Measurements from ENCODE around the gene DUSP10. TPM values are rescaled to one million over a fixed set of nuclear protein-coding genes. Genes with fewer than 3 reads are reported as not detected.

Gene DUSP10
- total RNA-seq, 1 experiment from 2014 or later, result 15.9 TPM

GRCh38 chr1:221689138-221689537 lies 52.8 kb downstream of the DUSP10 start:
- H3K9me3 Mint-ChIP-seq (ENCODE audit: unreplicated experiment), result no peaks in the 10 kb centered on the region
- TF ChIP-seq CTCF (IDR thresholded peaks at IDR 0.05; ENCODE audit: unreplicated experiment), result no peak
- H3K27ac Mint-ChIP-seq (ENCODE audit: low read depth, unreplicated experiment), result no peak overlapping the region
- BruUV-seq (replicated peaks), result no TSS peak
- intact Hi-C loops (cut with micrococcal nuclease), result no loop called here
- H3K4me3 Mint-ChIP-seq (ENCODE audit: unreplicated experiment), result no peak overlapping the region
- H3K4me1 Mint-ChIP-seq (ENCODE audit: insufficient read depth, unreplicated experiment), result no peaks in the 10 kb centered on the region
- DNase-seq (ENCODE audit: unreplicated experiment), result no peak
- POLR2A ChIA-PET, result interaction anchor here (1.0 to 1.9 kb wide), 2 partner anchors 10 to 18 kb away, joined by 3 to 11 read pairs; no protein-coding TSS in a partner anchor
- H3K27me3 Mint-ChIP-seq (ENCODE audit: insufficient read depth, unreplicated experiment), result no peaks in the 10 kb centered on the region
- no peaks in the 10 kb centered on the region for H3K36me3 Mint-ChIP-seq (ENCODE audit: insufficient read depth, unreplicated experiment)
- CTCF ChIA-PET, result interaction anchor here (1.0 to 1.7 kb wide), 4 partner anchors 14 to 776 kb away, joined by 3 to 14 read pairs (median 4); no protein-coding TSS in a partner anchor

GRCh38 chr1:221688488-221688843 lies 53.4 kb downstream of the DUSP10 start:
- no peak for TF ChIP-seq CTCF (IDR thresholded peaks at IDR 0.05; ENCODE audit: unreplicated experiment)
- Mint-ChIP-seq H3K4me1 (ENCODE audit: insufficient read depth, unreplicated experiment) (no peaks in the 10 kb centered on the region), H3K9me3 (ENCODE audit: unreplicated experiment) (no peaks in the 10 kb centered on the region), H3K36me3 (ENCODE audit: insufficient read depth, unreplicated experiment) (no peaks in the 10 kb centered on the region), H3K4me3 (ENCODE audit: unreplicated experiment) (no peak overlapping the region), H3K27me3 (ENCODE audit: insufficient read depth, unreplicated experiment) (no peaks in the 10 kb centered on the region), H3K27ac (ENCODE audit: low read depth, unreplicated experiment) (no peak overlapping the region)
- no TSS peak for BruUV-seq (replicated peaks)
- DNase-seq (ENCODE audit: unreplicated experiment), result no peak
- intact Hi-C loops (cut with micrococcal nuclease), result no loop called here
- CTCF ChIA-PET, result no interaction called here
- POLR2A ChIA-PET, result interaction anchor here (1.7 kb wide), 1 partner anchor 14 kb away, joined by 4 read pairs; no protein-coding TSS in a partner anchor

GRCh38 chr1:221687836-221688487 lies 53.9 kb downstream of the DUSP10 start:
- DNase-seq (ENCODE audit: unreplicated experiment), result no peak
- CTCF ChIA-PET, result interaction anchor here (0.9 to 1.2 kb wide), 2 partner anchors 210 to 322 kb away, joined by 3 to 5 read pairs; no protein-coding TSS in a partner anchor
- no peak for TF ChIP-seq CTCF (IDR thresholded peaks at IDR 0.05; ENCODE audit: unreplicated experiment)
- H3K27me3 Mint-ChIP-seq (ENCODE audit: insufficient read depth, unreplicated experiment), result no peaks in the 10 kb centered on the region
- no peaks in the 10 kb centered on the region for H3K36me3 Mint-ChIP-seq (ENCODE audit: insufficient read depth, unreplicated experiment)
- H3K9me3 Mint-ChIP-seq (ENCODE audit: unreplicated experiment), result no peaks in the 10 kb centered on the region
- intact Hi-C loops (cut with micrococcal nuclease), result no loop called here
- no peak overlapping the region for H3K4me3 Mint-ChIP-seq (ENCODE audit: unreplicated experiment)
- no peaks in the 10 kb centered on the region for H3K4me1 Mint-ChIP-seq (ENCODE audit: insufficient read depth, unreplicated experiment)
- no TSS peak for BruUV-seq (replicated peaks)
- POLR2A ChIA-PET, result interaction anchor here (0.8 to 1.7 kb wide), 2 partner anchors 14 to 54 kb away, joined by 3 to 4 read pairs; partner anchors contain the start of gene DUSP10
- no peak overlapping the region for H3K27ac Mint-ChIP-seq (ENCODE audit: low read depth, unreplicated experiment)

GRCh38 chr1:221683681-221684080 lies 58.2 kb downstream of the DUSP10 start:
- BruUV-seq (replicated peaks), result no TSS peak
- intact Hi-C loops (cut with micrococcal nuclease), result no loop called here
- ChIA-PET POLR2A (interaction anchor here (0.8 to 1.5 kb wide), 4 partner anchors 9 to 58 kb away, joined by 3 to 5 read pairs (median 4); partner anchors contain the start of gene DUSP10), CTCF (interaction anchor here (0.5 to 0.6 kb wide), 3 partner anchors 78 to 880 kb away, joined by 3 to 4 read pairs (median 3); no protein-coding TSS in a partner anchor)
- Mint-ChIP-seq H3K27ac (ENCODE audit: low read depth, unreplicated experiment) (no peak overlapping the region), H3K4me3 (ENCODE audit: unreplicated experiment) (no peak overlapping the region), H3K27me3 (ENCODE audit: insufficient read depth, unreplicated experiment) (no peaks in the 10 kb centered on the region), H3K4me1 (ENCODE audit: insufficient read depth, unreplicated experiment) (no peaks in the 10 kb centered on the region), H3K36me3 (ENCODE audit: insufficient read depth, unreplicated experiment) (peaks cover 6% of the 10 kb centered on the region), H3K9me3 (ENCODE audit: unreplicated experiment) (peaks cover 9% of the 10 kb centered on the region)
- peak; percentile 50 for DNase-seq (ENCODE audit: unreplicated experiment)
- TF ChIP-seq CTCF (IDR thresholded peaks at IDR 0.05; ENCODE audit: unreplicated experiment), result no peak
